Activated CD4-positive, alpha-beta T cell treated with anti-CD3 and anti-CD28 coated beads for 36 hours (primary cell): ENCODE data around the gene KIR2DL3. TPM values are rescaled to one million over a fixed set of nuclear protein-coding genes. Genes with fewer than 3 reads are reported as not detected.
"Not testable (repeated sequence)": the region's sequence is repeated elsewhere in the genome, so short reads cannot be mapped to it uniquely, and the experiment has no call there.

Source experiments
- ATAC-seq: fragments of 200-7000 bp; cut with Tn5 transposase; one replicate; pipeline ENCODE4 v1.10.0; 2021; ENCODE audit warnings: mild to moderate bottlenecking, moderate library complexity
- CTCF ChIA-PET: fragments of 350-600 bp; sonication (Branson Sonifier 250); formaldehyde crosslinking; loops from one replicate; lab custom pipeline; 2021; ENCODE audit warnings: antibody characterized with exemption; lab: Charles Lee
- POLR2A ChIA-PET: fragments of 350-600 bp; sonication (Branson Sonifier 250); formaldehyde crosslinking; loops from one replicate; lab custom pipeline; 2021; ENCODE audit warnings: antibody characterized with exemption, inconsistent platforms; lab: Charles Lee
- DNase-seq: peaks from one replicate; pipeline ENCODE4 v3.0.0-alpha.2; 2020
- H3K27ac Mint-ChIP-seq: one replicate; pipeline ENCODE4 v1.8.0; 2021; ENCODE audit warnings: mixed read lengths
- H3K27me3 Mint-ChIP-seq: one replicate; pipeline ENCODE4 v1.8.0; 2021; ENCODE audit warnings: mixed read lengths
- H3K36me3 Mint-ChIP-seq: one replicate; pipeline ENCODE4 v1.8.0; 2021; ENCODE audit warnings: low read depth, mixed read lengths
- H3K4me1 Mint-ChIP-seq: one replicate; pipeline ENCODE4 v1.8.0; 2021; ENCODE audit warnings: mixed read lengths
- H3K4me3 Mint-ChIP-seq: one replicate; pipeline ENCODE4 v1.8.0; 2021; ENCODE audit warnings: mild to moderate bottlenecking, moderate library complexity, mixed read lengths
- H3K9me3 Mint-ChIP-seq: one replicate; pipeline ENCODE4 v1.8.0; 2021; ENCODE audit warnings: low read depth, mixed read lengths
- intact Hi-C, 2 experiments: fragments of 100-400 bp; cut with DNase I in 1 of 2; cut with micrococcal nuclease in 1 of 2; formaldehyde crosslinking; loops; one replicate each; pipeline versions ENCODE4 v1.14.2 to v1.15.1; 2022 to 2024; cut with DNase I, micrococcal nuclease
- total RNA-seq, 2 experiments: library from RNA; stranded (reverse); gene quantifications; one replicate each; pipeline ENCODE4 v1.2.3, GENCODE V29; 2021

Gene KIR2DL3
- not detected for total RNA-seq

DNA sequence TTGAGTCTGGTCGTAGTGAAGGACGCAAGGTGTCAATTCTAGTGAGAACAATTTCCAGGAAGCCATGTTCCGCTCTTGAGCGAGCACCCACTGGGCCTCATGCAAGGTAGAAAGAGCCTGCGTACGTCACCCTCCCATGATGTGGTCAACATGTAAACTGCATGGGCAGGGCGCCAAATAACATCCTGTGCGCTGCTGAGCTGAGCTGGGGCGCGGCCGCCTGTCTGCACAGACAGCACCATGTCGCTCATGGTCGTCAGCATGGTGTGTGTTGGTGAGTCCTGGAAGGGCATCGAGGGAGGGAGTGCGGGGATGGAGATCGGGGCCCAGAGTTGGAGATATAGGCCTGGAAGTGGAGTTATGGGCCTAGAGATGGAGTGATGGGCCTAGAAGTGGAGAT, at the start of gene KIR2DL3:
Gene KIR2DL3, plus strand, starts transcription at position 208 of the 400 bp plus-strand sequence. Its CDS starts 33 bp downstream, at position 241.
- H3K9me3 Mint-ChIP-seq, H3K4me1 Mint-ChIP-seq, POLR2A ChIA-PET, CTCF ChIA-PET, H3K36me3 Mint-ChIP-seq, DNase-seq, H3K27ac Mint-ChIP-seq, H3K4me3 Mint-ChIP-seq, ATAC-seq, H3K27me3 Mint-ChIP-seq: not testable (repeated sequence)
- intact Hi-C loops, result loop anchor here in 1 of 2 experiments (1.0 kb wide), 1 partner anchor 110 kb away; no protein-coding TSS in a partner anchor

- DNase-seq, result no peak
- CTCF ChIA-PET, result no interaction called here
- H3K4me3 Mint-ChIP-seq, result no peak overlapping the region
- intact Hi-C loops, result no loop called here
- POLR2A ChIA-PET, result no interaction called here
- peaks cover 29% of the 10 kb centered on the region for H3K27me3 Mint-ChIP-seq
- H3K27ac Mint-ChIP-seq, result no peak overlapping the region
- no peak for ATAC-seq
- H3K36me3 Mint-ChIP-seq, result no peaks in the 10 kb centered on the region
- no peaks in the 10 kb centered on the region for H3K9me3 Mint-ChIP-seq
- H3K4me1 Mint-ChIP-seq, result no peaks in the 10 kb centered on the region
Observed at GRCh38 chr19:54691582-54692297, 46.6 kb upstream of the KIR2DL3 start.

DNA sequence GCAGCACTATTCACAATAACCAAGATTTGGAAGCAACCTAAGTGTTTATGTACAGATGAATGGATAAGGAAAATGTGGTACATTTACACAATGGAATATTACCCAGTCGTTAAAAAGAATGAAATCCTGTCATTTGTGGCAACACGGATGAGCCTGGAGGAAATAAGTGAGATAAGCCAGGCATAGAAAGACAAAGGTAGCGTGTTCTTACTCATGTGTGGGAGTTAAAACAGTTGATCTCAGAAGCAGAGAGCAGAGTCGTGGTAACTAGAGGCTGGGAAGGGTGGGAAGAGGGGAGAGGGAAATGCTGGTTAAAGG, 46.1 kb upstream of the KIR2DL3 start:
- intact Hi-C loops, result no loop called here
- no peak overlapping the region for H3K4me3 Mint-ChIP-seq
- H3K36me3 Mint-ChIP-seq, result no peaks in the 10 kb centered on the region
- CTCF ChIA-PET, result no interaction called here
- H3K27me3 Mint-ChIP-seq, result peaks cover 28% of the 10 kb centered on the region
- no peak overlapping the region for H3K27ac Mint-ChIP-seq
- no peaks in the 10 kb centered on the region for H3K4me1 Mint-ChIP-seq
- POLR2A ChIA-PET, result no interaction called here
- ATAC-seq (no peak), DNase-seq (no peak)
- H3K9me3 Mint-ChIP-seq, result no peaks in the 10 kb centered on the region

GRCh38 chr19:54694648-54695047, 43.7 kb upstream of the KIR2DL3 start:
- DNase-seq, result no peak
- no peaks in the 10 kb centered on the region for H3K9me3 Mint-ChIP-seq
- intact Hi-C loops, result no loop called here
- ATAC-seq, result no peak
- no peaks in the 10 kb centered on the region for H3K36me3 Mint-ChIP-seq
- H3K4me1 Mint-ChIP-seq, result no peaks in the 10 kb centered on the region
- peaks cover 28% of the 10 kb centered on the region for H3K27me3 Mint-ChIP-seq
- no peak overlapping the region for H3K27ac Mint-ChIP-seq
- no peak overlapping the region for H3K4me3 Mint-ChIP-seq
- POLR2A ChIA-PET, result no interaction called here
- CTCF ChIA-PET, result interaction anchor here (1.4 kb wide), 1 partner anchor 21 kb away, joined by 4 read pairs; no protein-coding TSS in a partner anchor

GRCh38 chr19:54696117-54696548, 42.2 kb upstream of the KIR2DL3 start:
- DNase-seq, result no peak
- H3K27me3 Mint-ChIP-seq, result peaks cover 29% of the 10 kb centered on the region
- no peak overlapping the region for H3K4me3 Mint-ChIP-seq
- ChIA-PET POLR2A (no interaction called here), CTCF (interaction anchor here (0.8 kb wide), 1 partner anchor 12 kb away, joined by 3 read pairs; no protein-coding TSS in a partner anchor)
- no peak for ATAC-seq
- no peaks in the 10 kb centered on the region for H3K9me3 Mint-ChIP-seq
- H3K4me1 Mint-ChIP-seq, result no peaks in the 10 kb centered on the region
- intact Hi-C loops, result no loop called here
- no peak overlapping the region for H3K27ac Mint-ChIP-seq
- H3K36me3 Mint-ChIP-seq, result no peaks in the 10 kb centered on the region

DNA sequence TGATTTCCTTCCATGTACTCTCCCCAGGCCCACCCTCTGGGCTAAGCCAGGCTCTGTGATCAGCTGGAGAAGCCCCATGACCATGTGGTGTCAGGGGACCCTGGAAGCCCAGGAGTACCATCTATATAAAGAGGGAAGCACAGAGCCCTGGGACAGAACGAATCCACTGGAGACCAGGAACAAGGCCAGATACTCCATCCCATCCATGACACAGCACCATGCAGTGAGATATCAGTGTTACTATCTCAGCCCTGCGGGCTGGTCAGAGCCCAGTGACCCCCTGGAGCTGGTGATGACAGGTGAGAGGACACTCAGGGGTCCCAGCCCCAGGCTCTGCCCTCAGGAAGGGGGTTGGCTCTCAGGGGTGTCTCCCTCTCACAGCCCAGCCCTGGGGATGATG, 41.5 kb upstream of the KIR2DL3 start:
- POLR2A ChIA-PET, result no interaction called here
- intact Hi-C loops, result no loop called here
- Mint-ChIP-seq H3K36me3 (no peaks in the 10 kb centered on the region), H3K27me3 (peaks cover 25% of the 10 kb centered on the region), H3K4me3 (no peak overlapping the region), H3K4me1 (no peaks in the 10 kb centered on the region), H3K27ac (no peak overlapping the region), H3K9me3 (no peaks in the 10 kb centered on the region)
- CTCF ChIA-PET, result interaction anchor here (0.8 kb wide), 1 partner anchor 12 kb away, joined by 3 read pairs; no protein-coding TSS in a partner anchor
- ATAC-seq (no peak), DNase-seq (no peak)

DNA sequence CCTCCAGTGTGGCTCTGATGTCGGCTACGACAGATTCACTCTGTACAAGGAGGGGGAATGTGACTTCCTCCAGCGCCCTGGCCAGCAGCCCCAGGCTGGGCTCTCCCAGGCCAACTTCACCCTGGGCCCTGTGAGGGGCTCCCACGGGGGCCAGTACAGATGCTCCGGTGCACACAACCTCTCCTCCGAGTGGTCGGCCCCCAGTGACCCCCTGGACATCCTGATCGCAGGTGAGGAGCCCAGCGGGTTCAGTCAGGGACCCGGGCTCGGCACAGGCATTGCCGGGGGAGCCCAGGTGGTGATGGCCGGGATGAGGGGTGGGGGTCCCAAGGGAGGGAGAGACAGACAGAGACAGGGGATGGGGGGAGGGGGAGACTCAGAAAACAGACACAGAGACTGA, 40.6 kb upstream of the KIR2DL3 start:
- H3K4me3 Mint-ChIP-seq, ATAC-seq, DNase-seq, H3K27ac Mint-ChIP-seq, intact Hi-C loops, H3K9me3 Mint-ChIP-seq, CTCF ChIA-PET, H3K36me3 Mint-ChIP-seq, H3K4me1 Mint-ChIP-seq, POLR2A ChIA-PET: not testable (repeated sequence)
- H3K27me3 Mint-ChIP-seq, result peaks cover 21% of the 10 kb centered on the region

DNA sequence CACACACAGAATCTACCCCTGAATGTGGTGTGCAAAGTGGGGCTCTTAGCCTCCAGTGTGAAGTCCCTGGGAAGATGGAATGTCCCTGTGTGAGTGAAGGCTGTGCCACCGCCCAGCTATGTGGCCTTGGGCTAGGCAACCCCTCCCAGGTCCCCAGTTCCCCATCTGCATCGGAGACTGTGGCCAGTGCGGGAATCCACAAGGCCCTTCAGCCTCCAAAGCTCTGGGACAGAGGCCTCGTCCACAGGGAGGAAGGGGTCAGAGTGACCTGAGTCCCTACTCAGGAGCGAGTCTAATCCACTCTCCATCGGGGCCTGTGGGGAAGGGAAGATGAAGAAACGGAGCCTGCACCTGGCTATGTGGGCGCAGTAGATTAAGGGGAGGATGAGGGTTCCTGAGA, 33.4 kb upstream of the KIR2DL3 start:
- ChIA-PET POLR2A (no interaction called here), CTCF (no interaction called here)
- intact Hi-C loops, result no loop called here

GRCh38 chr19:54707962-54708361, 30.4 kb upstream of the KIR2DL3 start:
- intact Hi-C loops, result no loop called here
- DNase-seq, result no peak
- ChIA-PET POLR2A (no interaction called here), CTCF (no interaction called here)
- no peaks in the 10 kb centered on the region for H3K27me3 Mint-ChIP-seq
- H3K4me3 Mint-ChIP-seq, result no peak overlapping the region
- H3K9me3 Mint-ChIP-seq, result no peaks in the 10 kb centered on the region
- ATAC-seq, result no peak
- H3K27ac Mint-ChIP-seq, result no peak overlapping the region
- H3K36me3 Mint-ChIP-seq, result no peaks in the 10 kb centered on the region
- no peaks in the 10 kb centered on the region for H3K4me1 Mint-ChIP-seq

More for the DNA sequence above, 33.4 kb upstream of the KIR2DL3 start:
- no peak for ATAC-seq
- H3K9me3 Mint-ChIP-seq, result no peaks in the 10 kb centered on the region
- H3K4me1 Mint-ChIP-seq, result no peaks in the 10 kb centered on the region
- no peak overlapping the region for H3K4me3 Mint-ChIP-seq
- peaks cover 6% of the 10 kb centered on the region for H3K27me3 Mint-ChIP-seq
- H3K36me3 Mint-ChIP-seq, result no peaks in the 10 kb centered on the region
- DNase-seq, result no peak
- H3K27ac Mint-ChIP-seq, result no peak overlapping the region

- H3K27me3 Mint-ChIP-seq, result peaks cover 3% of the 10 kb centered on the region
- no peak for ATAC-seq
- CTCF ChIA-PET, result interaction anchor here (0.9 kb wide), 1 partner anchor 12 kb away, joined by 3 read pairs; no protein-coding TSS in a partner anchor
Observed at GRCh38 chr19:54708781-54709180, 29.5 kb upstream of the KIR2DL3 start.

DNA sequence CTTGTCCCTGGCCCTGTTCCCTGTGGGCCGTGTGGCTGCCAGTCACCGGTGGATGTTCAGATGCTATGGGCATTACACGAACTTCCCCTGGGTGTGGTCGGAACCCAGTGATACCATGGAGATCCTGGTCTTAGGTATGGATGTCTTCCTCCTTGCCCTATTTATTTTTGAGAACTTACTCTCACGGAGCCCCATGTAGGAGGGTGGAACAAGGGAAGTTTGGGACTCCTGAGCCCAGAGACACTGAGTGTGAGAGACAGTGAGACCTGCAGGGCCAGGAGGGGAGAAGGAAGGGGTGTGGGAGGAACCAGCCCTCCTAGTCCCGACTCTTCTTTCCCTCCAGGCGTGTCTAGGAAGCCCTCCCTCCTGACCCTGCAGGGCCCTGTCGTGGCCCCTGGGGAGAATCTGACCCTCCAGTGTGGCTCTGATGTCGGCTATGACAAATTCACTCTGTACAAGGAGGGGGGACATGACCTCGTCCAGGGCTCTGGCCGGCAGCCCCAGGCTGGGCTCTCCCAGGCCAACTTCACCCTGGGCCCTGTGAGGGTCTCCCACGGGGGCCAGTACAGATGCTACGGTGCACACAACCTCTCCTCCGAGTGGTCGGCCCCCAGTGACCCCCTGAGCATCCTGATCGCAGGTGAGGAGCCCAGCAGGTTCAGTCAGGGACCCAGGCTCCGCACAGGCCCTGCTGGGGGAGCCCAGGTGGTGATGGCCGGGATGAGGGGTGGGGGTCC, 28.9 kb upstream of the KIR2DL3 start:
- CTCF ChIA-PET, result interaction anchor here (0.9 kb wide), 1 partner anchor 13 kb away, joined by 3 read pairs; no protein-coding TSS in a partner anchor
- no peaks in the 10 kb centered on the region for H3K4me1 Mint-ChIP-seq
- ATAC-seq, result no peak

More at GRCh38 chr19:54708781-54709180, 29.5 kb upstream of the KIR2DL3 start:
- intact Hi-C loops, result no loop called here
- H3K27ac Mint-ChIP-seq, result no peak overlapping the region
- H3K4me1 Mint-ChIP-seq, result no peaks in the 10 kb centered on the region
- DNase-seq, result no peak
- no peaks in the 10 kb centered on the region for H3K9me3 Mint-ChIP-seq
- H3K4me3 Mint-ChIP-seq, result no peak overlapping the region
- no peaks in the 10 kb centered on the region for H3K36me3 Mint-ChIP-seq
- POLR2A ChIA-PET, result no interaction called here

More for the DNA sequence above, 28.9 kb upstream of the KIR2DL3 start:
- Mint-ChIP-seq H3K4me3 (no peak overlapping the region), H3K9me3 (no peaks in the 10 kb centered on the region), H3K27ac (no peak overlapping the region), H3K27me3 (peaks cover 5% of the 10 kb centered on the region), H3K36me3 (no peaks in the 10 kb centered on the region)
- no peak for DNase-seq
- intact Hi-C loops, result no loop called here
- POLR2A ChIA-PET, result no interaction called here
